B cell (primary cell): Measurements from ENCODE around the gene SLC33A1. TPM values are rescaled to one million over a fixed set of nuclear protein-coding genes. Genes with fewer than 3 reads are reported as not detected.

Experiments used
- ATAC-seq: fragments of 200-7000 bp; cut with Tn5 transposase; one replicate; pipeline ENCODE4 v1.10.0; 2021; ENCODE audit warnings: low read depth, mild to moderate bottlenecking, moderate number of reproducible peaks, moderate library complexity
- CTCF ChIA-PET: fragments of 350-600 bp; sonication (Branson Sonifier 250); formaldehyde crosslinking; loops from one replicate; lab custom pipeline; 2021; ENCODE audit warnings: antibody characterized with exemption, inconsistent platforms; lab: Charles Lee
- POLR2A ChIA-PET: fragments of 350-600 bp; sonication (Branson Sonifier 250); formaldehyde crosslinking; loops from one replicate; lab custom pipeline; 2021; ENCODE audit warnings: antibody characterized with exemption; lab: Charles Lee
- DNase-seq: peaks from one replicate; pipeline ENCODE4 v3.0.0; 2013
- H2AFZ ChIP-seq: 2 replicates; pipeline ENCODE4 v1.6.1; 2012; ENCODE audit warnings: mild to moderate bottlenecking, low read depth, low read length; ENCODE audit not compliant: insufficient read depth, poor library complexity, severe bottlenecking
- H3K27ac ChIP-seq, 2 donors: 1 replicate in 1 of 2; 2 replicates in 1 of 2; pipeline ENCODE4 v1.5.1; 2012 to 2013; ENCODE audit warnings: low read length in 2 of 2, mild to moderate bottlenecking in 2 of 2, moderate library complexity in 1 of 2
- H3K27me3 ChIP-seq, 4 experiments: fragments of 200-600 bp in 1 of 4; sonication (generic) in 1 of 4; replicated peaks in 1 of 4; 1 replicate in 2 of 4; 2 replicates in 2 of 4; pipeline versions ENCODE4 v1.6.1 to v1.7.0; 2013 to 2016; ENCODE audit warnings: low read length in 3 of 4, mild to moderate bottlenecking in 2 of 4, mixed read lengths in 1 of 4, moderate library complexity in 1 of 4; ENCODE audit not compliant: insufficient read depth in 4 of 4, control insufficient read depth in 3 of 4; ENCODE audit errors: control extremely low read depth in 1 of 4
- H3K36me3 ChIP-seq, 2 experiments: replicated peaks in 1 of 2; 1 replicate in 1 of 2; 2 replicates in 1 of 2; pipeline versions ENCODE4 v1.6.1 to v1.7.1; 2013; ENCODE audit warnings: low read length in 1 of 2; ENCODE audit not compliant: insufficient read depth in 2 of 2, control insufficient read depth in 1 of 2; ENCODE audit errors: control extremely low read depth in 1 of 2, extremely low read depth in 1 of 2
- H3K4me1 ChIP-seq, 2 donors: fragments of 200-600 bp in 1 of 2; sonication (generic) in 1 of 2; 1 replicate in 1 of 2; 2 replicates in 1 of 2; pipeline versions ENCODE4 v1.5.1 to v1.6.1; 2013 to 2017; ENCODE audit warnings: low read length in 2 of 2; ENCODE audit not compliant: control insufficient read depth in 2 of 2, insufficient read depth in 2 of 2
- H3K4me2 ChIP-seq: replicated peaks from 2 replicates; pipeline ENCODE3; 2012; ENCODE audit warnings: mild to moderate bottlenecking, low read depth, low read length; ENCODE audit not compliant: poor library complexity, severe bottlenecking
- H3K4me3 ChIP-seq, 5 experiments: fragments of 200-600 bp in 1 of 5; sonication (generic) in 1 of 5; 1 replicate in 3 of 5; 2 replicates in 2 of 5; pipeline versions ENCODE4 v1.5.1 to v1.7.0; 2011 to 2016; ENCODE audit warnings: low read length in 4 of 5, mild to moderate bottlenecking in 4 of 5, low read depth in 2 of 5, control low read depth in 1 of 5, moderate library complexity in 1 of 5; ENCODE audit not compliant: insufficient read depth in 1 of 5; ENCODE audit errors: control extremely low read depth in 1 of 5, extremely low read depth in 1 of 5
- H3K79me2 ChIP-seq: fragments of 200-600 bp; sonication (generic); one replicate; pipeline ENCODE4 v1.6.0; 2016; ENCODE audit warnings: low read length; ENCODE audit not compliant: control insufficient read depth, insufficient read depth
- H3K9ac ChIP-seq: fragments of 200-600 bp; sonication (generic); 2 replicates; pipeline ENCODE4 v1.6.1; 2017; ENCODE audit warnings: mild to moderate bottlenecking, low read length, moderate library complexity
- H3K9me3 ChIP-seq, 3 donors: one replicate each; pipeline versions ENCODE4 v1.6.1 to v1.7.1; 2013; ENCODE audit warnings: low read length in 2 of 3; ENCODE audit not compliant: control insufficient read depth in 2 of 3, insufficient read depth in 1 of 3; ENCODE audit errors: control extremely low read depth in 1 of 3
- H4K20me1 ChIP-seq: 2 replicates; pipeline ENCODE4 v1.6.0; 2012; ENCODE audit warnings: mild to moderate bottlenecking, low read length; ENCODE audit not compliant: insufficient read depth, control insufficient read depth, poor library complexity, severe bottlenecking
- H3K27ac Mint-ChIP-seq: one replicate; pipeline ENCODE4 v1.8.0; 2021; ENCODE audit warnings: mixed read lengths
- H3K27me3 Mint-ChIP-seq: one replicate; pipeline ENCODE4 v1.8.0; 2021; ENCODE audit warnings: mixed read lengths
- H3K4me1 Mint-ChIP-seq: one replicate; pipeline ENCODE4 v1.8.0; 2021; ENCODE audit warnings: mixed read lengths
- H3K4me3 Mint-ChIP-seq: one replicate; pipeline ENCODE4 v1.8.0; 2021; ENCODE audit warnings: mixed read lengths
- H3K9me3 Mint-ChIP-seq: one replicate; pipeline ENCODE4 v1.8.0; 2022; ENCODE audit warnings: mixed read lengths; ENCODE audit not compliant: insufficient read depth
- EZH2 ChIP-seq: IDR thresholded peaks from 2 replicates; pipeline ENCODE4 v1.6.1; 2012; ENCODE audit warnings: borderline replicate concordance, low read depth, mild to moderate bottlenecking, moderate library complexity, low read length; ENCODE audit not compliant: insufficient read depth, poor library complexity, severe bottlenecking
- WGBS: methylation state at CpG from one replicate; pipeline ENCODE4 v1.1.5; 2013; ENCODE audit warnings: missing lambda C conversion rate; ENCODE audit not compliant: insufficient coverage; 5-methylcytosine and 5-hydroxymethylcytosine counted together
- intact Hi-C: fragments of 100-400 bp; cut with micrococcal nuclease; formaldehyde crosslinking; loops from one replicate; pipeline ENCODE4 v1.10.0; 2022
- polyA plus RNA-seq: library from polyadenylated mRNA; depleted of rRNA; stranded (reverse); fragments of >200 nt; gene quantifications from 2 replicates; pipeline ENCODE4 v1.2.3, GENCODE V29; 2012
- total RNA-seq, 2 donors: library from RNA; stranded (reverse); fragments of 120-200 nt in 1 of 2; gene quantifications; 1 replicate in 1 of 2; 2 replicates in 1 of 2; pipeline versions ENCODE4 v1.2.3 to v1.2.4, GENCODE V29; 2013 to 2022
- TF ChIP-seq, protein P1 (sequence below): fragments of 200-600 bp; IDR thresholded peaks from one replicate; pipeline ENCODE4 v1.8.0; 2022; ENCODE audit warnings: antibody characterized with exemption, mild to moderate bottlenecking

The SLC33A1 gene
- total and polyA plus RNA-seq, 2 donors (not counting 1 experiment from before 2014, with no cell fraction given): 15.0 to 29.4 TPM

DNA sequence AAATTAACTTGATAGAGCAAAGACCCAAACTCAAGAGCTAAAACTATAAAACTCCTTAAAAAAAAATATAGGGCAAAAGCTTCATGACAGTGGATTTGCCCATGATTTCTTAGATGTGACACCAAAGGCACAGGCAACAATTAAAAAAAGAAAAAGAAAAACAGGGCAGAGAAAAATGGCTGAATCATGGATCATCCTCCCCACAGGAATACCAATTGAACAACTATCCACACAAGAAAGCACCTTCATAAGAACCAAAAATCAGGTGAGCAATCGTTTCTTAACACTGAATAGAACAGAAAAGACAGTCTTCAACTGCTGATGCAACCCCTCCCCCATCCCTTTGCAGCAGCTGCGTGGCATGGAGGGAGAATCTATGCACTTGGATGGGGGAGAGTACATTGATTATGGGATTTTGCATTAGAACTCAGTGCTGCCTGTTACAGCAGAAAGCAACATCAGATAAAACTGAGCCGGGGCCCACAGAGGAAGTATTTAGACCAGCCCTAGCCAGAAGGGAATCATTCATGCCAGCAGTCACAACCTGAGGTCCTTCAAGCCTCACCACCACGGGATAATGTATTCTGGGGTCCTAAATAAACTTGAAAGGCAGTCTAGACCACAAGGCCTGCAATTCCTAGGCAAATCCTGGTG lies 63.8 kb downstream of the SLC33A1 start:
- Histone ChIP-seq H3K9ac (no peak overlapping the region), H3K27ac (no peak overlapping the region), H3K4me1 (no peaks in the 10 kb centered on the region), H3K27me3 (no peaks in the 10 kb centered on the region), H3K79me2 (no peaks in the 10 kb centered on the region), H2AFZ (no peak overlapping the region), H3K4me2 (no peak overlapping the region), H3K9me3 (no peaks in the 10 kb centered on the region), H3K4me3 (no peak overlapping the region), H3K36me3 (peaks cover 0 to 2% of the 10 kb centered on the region in 2 experiments), H4K20me1 (no peaks in the 10 kb centered on the region)
- intact Hi-C loops: no loop called here
- Mint-ChIP-seq H3K9me3 (peaks cover 2% of the 10 kb centered on the region), H3K4me1 (no peaks in the 10 kb centered on the region), H3K27me3 (no peaks in the 10 kb centered on the region), H3K4me3 (no peak overlapping the region), H3K27ac (no peak overlapping the region)
- ChIA-PET POLR2A (no interaction called here), CTCF (interaction anchor here (0.6 to 1.1 kb wide), 3 partner anchors 19 to 608 kb away, joined by 3 to 5 read pairs (median 4); no protein-coding TSS in a partner anchor)
- 86% methylated on average over 1 of the region's 4 CpGs for WGBS
- no peak for DNase-seq
- no peak for TF ChIP-seq EZH2
- TF ChIP-seq, protein P1, sequence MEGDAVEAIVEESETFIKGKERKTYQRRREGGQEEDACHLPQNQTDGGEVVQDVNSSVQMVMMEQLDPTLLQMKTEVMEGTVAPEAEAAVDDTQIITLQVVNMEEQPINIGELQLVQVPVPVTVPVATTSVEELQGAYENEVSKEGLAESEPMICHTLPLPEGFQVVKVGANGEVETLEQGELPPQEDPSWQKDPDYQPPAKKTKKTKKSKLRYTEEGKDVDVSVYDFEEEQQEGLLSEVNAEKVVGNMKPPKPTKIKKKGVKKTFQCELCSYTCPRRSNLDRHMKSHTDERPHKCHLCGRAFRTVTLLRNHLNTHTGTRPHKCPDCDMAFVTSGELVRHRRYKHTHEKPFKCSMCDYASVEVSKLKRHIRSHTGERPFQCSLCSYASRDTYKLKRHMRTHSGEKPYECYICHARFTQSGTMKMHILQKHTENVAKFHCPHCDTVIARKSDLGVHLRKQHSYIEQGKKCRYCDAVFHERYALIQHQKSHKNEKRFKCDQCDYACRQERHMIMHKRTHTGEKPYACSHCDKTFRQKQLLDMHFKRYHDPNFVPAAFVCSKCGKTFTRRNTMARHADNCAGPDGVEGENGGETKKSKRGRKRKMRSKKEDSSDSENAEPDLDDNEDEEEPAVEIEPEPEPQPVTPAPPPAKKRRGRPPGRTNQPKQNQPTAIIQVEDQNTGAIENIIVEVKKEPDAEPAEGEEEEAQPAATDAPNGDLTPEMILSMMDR: no peak
- ATAC-seq: no peak

GRCh38 chr3:155785662-155786295 lies 68.4 kb downstream of the SLC33A1 start:
- peaks cover 6% of the 10 kb centered on the region for H3K9me3 Mint-ChIP-seq
- ChIA-PET CTCF (no interaction called here), POLR2A (no interaction called here)
- intact Hi-C loops: no loop called here
- no peak overlapping the region for H3K9ac ChIP-seq
- no peaks in the 10 kb centered on the region for H3K4me1 ChIP-seq
- H3K4me2 ChIP-seq: no peak overlapping the region
- H3K4me3 ChIP-seq: no peak overlapping the region
- no peak overlapping the region for H3K4me3 Mint-ChIP-seq
- no peaks in the 10 kb centered on the region for H4K20me1 ChIP-seq
- no peak for ATAC-seq
- no peak overlapping the region for H3K27ac Mint-ChIP-seq
- H3K4me1 Mint-ChIP-seq: no peaks in the 10 kb centered on the region
- no peaks in the 10 kb centered on the region for H3K79me2 ChIP-seq
- DNase-seq: no peak
- H3K27me3 Mint-ChIP-seq: no peaks in the 10 kb centered on the region
- H3K27ac ChIP-seq: no peak overlapping the region
- H3K9me3 ChIP-seq: peaks cover 0 to 25% (median 11%) of the 10 kb centered on the region in 3 donors
- TF ChIP-seq EZH2: no peak
- TF ChIP-seq, protein P1: no peak
- H2AFZ ChIP-seq: no peak overlapping the region
- H3K27me3 ChIP-seq: no peaks in the 10 kb centered on the region
- H3K36me3 ChIP-seq: no peaks in the 10 kb centered on the region
